Measurements from ENCODE around the gene OAS2.
"Not testable (repeated sequence)": the region's sequence is repeated elsewhere in the genome, so short reads cannot be mapped to it uniquely, and the experiment has no call there.

OAS2 gene

DNA sequence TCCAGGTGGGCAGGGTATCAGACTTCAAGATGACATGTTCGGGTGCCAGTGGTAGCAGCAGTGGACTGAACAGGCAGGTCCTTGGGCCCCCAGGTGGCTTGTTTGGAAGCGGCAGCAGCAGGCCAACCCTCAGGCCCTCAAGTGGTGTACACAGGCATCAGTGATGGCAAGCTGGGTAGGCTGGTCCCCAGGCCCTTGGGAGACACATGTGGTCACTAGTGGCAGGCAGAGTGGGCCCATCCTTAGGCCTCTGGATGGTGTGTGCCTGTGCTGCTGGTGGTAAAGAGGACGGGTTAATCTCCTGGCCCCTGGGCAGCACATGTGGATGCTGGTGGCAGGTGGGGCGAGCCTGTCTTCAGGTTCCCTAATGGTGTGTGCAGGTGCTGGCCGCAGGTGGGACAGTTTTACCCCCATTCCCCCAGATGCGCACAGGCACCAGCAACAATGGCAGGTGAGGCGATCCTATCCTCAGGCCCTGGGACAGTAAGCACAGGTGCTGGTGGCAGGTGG, 8.0 kb downstream of the OAS2 start:
- no peak for DNase-seq

DNA sequence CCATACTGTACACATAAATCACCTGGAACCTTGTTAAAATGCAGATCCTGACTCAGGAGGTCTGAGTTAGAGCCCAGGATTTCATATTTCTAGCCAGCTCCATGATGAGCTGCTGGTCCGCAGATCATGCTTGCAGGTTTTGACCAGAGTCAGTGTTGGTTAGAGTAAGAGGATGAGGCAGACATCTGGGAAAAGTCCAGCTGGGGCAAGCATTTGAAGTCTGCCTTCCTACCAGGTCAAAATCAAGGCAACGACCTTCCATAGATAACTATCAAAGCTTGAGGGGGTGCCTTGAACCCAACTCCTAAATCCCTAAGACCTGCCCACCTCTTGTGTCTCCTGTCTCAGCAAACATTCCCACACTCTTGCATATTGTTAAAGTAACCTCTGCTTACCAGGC, 9.2 kb downstream of the OAS2 start:
- DNase-seq = no peak

- peak in 1 of 5 donors; percentile 70 for DNase-seq
Measured at GRCh38 chr12:112988224-112988623, 9.9 kb downstream of the OAS2 start.

DNA sequence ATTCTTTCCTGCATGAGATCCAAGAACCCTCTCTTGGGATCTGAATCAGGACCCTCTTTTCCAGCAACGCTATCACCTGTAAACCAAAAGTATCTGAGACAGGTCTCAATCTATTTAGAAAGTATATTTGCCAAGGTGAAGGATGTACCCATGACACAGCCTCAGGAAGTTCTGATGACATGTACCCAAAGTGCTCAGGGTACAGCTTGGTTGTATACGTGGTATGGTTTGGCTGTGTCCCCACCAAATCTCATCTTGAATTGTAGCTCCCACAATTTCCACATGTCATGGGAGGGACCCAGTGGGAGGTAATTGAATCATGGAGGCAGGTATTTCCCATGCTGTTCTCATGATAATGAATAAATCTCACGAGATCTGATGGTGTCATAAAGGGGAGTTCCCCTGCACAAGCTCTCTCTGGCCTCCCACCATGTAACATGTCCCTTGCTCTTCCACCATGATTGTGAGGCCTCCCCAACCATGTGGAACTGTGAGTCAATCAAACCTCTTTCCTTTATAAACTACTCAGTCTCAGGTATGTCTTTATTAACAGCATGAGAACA, 10.6 kb downstream of the OAS2 start:
- DNase-seq = not testable (repeated sequence)

DNA sequence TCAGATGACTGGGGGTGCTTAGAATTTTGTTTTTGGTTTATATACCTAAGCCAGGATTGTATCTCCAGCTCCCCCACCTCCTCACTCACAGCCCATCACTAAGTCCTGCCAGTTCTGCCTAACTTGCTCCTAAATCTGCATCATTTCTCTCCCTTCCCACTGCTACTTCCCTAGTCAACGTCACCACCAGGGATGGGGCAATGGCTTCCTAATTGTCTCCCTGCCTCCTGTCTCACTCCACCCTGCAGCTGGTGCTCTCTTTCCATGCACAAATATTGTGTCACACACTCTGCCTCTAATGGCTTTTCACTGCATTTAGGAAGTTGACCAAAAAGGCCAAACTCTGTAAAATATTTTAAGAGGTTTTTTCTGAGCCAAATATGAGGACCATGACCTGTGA, 11.5 kb downstream of the OAS2 start:
- DNase-seq = no peak

- peak in 3 of 5 donors; percentile 16 to 57 (median 45) for DNase-seq
Measured at GRCh38 chr12:112992541-112993398, 14.5 kb downstream of the OAS2 start.

- no peak for DNase-seq
Measured at GRCh38 chr12:112995008-112995407, 16.7 kb downstream of the OAS2 start.

DNA sequence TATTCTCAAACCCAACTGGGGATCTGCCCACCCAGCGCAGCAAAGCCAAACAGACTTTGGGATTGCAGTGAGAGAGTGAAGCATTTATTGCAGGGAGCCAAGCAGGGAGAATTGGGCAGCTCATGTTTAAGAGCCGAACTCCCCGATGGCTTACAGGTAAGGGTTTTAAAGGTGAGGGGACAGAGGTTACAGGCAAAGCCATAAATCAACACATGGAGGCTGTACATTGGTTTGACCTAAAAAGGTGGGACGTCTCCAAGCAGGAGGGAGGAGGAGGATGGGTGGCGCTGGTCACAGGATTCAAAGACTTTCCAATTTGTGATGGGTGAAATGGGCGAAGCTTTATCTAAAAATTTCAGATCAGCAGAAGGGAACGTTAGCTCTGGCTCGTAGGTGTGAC, 18.2 kb downstream of the OAS2 start:
- DNase-seq = no peak

GRCh38 chr12:112997506-112997905, 19.2 kb downstream of the OAS2 start:
- DNase-seq = no peak

DNA sequence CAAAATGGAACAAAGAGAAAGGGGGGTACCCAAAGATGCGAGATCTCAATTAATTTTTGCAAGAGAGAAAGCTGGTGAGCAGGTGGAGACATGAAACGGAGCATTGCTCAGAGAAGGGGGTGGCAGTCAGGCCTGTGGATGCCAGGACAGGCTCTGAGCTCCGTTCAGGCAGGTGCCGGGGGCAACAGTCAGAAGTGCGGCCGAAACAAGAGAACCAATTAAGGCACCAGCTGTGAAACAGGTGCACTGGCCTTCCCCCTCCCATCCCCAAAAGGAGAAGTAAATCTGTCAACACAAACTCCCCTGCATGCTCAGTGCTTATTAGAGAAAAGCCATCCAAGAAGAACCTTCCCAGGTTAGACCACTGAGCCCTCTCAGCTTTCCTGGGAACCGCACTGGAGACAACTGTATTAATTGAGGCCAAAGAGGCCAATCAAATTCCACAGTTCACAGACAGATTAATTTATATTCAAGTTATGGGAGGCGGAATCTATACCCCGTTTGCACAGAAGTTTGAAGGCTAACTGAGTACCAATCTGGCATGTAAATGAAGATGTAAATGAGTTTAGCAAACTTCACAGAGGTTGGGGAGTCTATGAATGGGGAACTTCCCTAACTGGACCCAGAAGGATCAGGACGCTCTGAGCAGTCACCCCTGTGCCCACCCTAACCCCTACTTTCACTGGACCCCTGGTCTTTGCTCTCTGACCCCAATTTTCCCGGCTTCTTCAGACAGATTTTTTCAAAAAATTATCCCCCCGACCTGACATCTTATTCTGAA, 20.9 kb downstream of the OAS2 start:
- DNase-seq = no peak

GRCh38 chr12:113000433-113000832, 22.1 kb downstream of the OAS2 start:
- DNase-seq = no peak

DNA sequence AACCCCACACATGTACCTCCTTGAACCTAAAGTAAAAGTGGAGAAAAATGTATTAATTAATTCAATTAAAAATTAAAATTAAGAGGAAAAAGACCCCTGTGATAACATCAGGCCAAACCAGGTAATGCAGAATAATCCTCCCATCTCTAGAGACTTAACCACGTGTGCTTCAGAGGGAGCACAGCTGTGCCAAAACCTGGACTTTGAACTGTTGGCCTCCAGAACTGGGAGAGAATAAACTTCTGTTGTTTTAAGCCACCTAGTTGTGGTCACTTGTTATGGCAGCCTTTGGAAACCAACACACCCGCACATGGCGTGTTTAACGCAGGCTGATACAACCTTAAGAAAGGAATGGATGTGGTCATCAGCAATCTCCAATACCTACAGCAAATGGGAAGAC, 23.8 kb downstream of the OAS2 start:
- no peak for DNase-seq

- DNase-seq = no peak
Measured at GRCh38 chr12:113002676-113003075, 24.4 kb downstream of the OAS2 start.

DNA sequence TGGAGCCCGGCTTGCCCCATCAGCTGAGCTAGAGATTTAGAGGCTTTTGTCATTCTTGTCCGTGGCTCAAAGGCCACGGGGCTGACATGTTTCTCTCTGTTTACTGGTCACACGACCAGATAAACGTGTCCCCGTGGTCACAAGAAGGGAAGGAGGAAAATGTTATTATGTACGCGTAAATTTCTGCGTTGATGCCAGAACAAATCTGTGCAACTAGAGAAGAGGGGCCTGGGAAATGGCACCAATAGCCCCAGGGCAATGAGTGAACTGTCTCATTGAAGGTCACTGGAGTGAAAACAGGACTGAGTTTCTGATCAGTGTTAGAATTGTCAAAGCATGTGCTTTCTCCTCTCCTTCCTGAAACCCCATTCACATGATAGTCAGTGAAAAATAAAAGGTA, 25.3 kb downstream of the OAS2 start:
- DNase-seq = no peak

- no peak for DNase-seq
Measured at GRCh38 chr12:113005762-113006161, 27.4 kb downstream of the OAS2 start.

DNA sequence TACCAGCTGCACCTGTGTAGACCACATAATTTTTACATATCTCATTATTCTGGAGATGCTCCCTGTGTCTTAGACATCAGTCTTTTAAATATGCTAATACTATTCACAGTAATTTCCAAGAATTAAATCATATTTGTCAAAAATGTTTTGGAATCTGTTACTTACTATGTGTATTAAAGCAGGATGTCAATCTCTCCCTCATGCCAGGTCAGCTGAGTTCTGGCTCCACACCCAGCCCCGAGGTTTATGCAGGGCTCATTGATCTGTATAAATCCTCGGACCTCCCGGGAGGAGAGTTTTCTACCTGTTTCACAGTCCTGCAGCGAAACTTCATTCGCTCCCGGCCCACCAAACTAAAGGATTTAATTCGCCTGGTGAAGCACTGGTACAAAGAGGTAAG, 27.9 kb downstream of the OAS2 start:
- DNase-seq = no peak

GRCh38 chr12:113006641-113007040, 28.3 kb downstream of the OAS2 start:
- DNase-seq = no peak

DNA sequence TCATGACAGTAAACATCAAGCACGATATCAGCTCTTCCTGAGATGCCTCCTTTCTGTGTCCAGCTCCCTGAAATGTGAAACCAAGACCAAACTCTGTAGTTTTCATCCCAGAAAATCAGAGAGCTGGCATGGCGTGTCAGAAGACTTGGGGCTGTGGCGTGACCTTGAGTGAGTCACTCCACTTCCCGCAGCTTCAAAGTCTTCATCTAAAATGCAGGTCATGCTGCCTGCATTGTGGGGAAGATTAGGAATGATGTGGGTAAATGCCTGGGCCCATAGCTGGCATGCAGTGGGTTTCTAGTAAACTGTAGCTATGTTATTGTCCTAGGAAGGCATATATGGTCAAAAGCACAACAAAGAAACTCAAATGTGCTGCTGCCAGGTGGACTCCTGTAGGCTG, 28.8 kb downstream of the OAS2 start:
- no peak for DNase-seq

- DNase-seq = no peak
Measured at GRCh38 chr12:113010701-113011100, 32.4 kb downstream of the OAS2 start.

- DNase-seq = no peak
Measured at GRCh38 chr12:113014565-113014964, 36.2 kb downstream of the OAS2 start.

- no peak for DNase-seq
Measured at GRCh38 chr12:113016796-113017195, 38.5 kb downstream of the OAS2 start.

GRCh38 chr12:113019025-113019424, 40.7 kb downstream of the OAS2 start:
- DNase-seq = no peak

- DNase-seq = no peak
Measured at GRCh38 chr12:113021500-113021899, 43.2 kb downstream of the OAS2 start.

Measured in T-helper 1 cell (primary cell).